Cardiac muscle cell (in vitro differentiated cells and primary cell): ENCODE results near the gene RNF186. TPM values are rescaled to one million over a fixed set of nuclear protein-coding genes. Genes with fewer than 3 reads are reported as not detected.
"Not testable (repeated sequence)": the region's sequence is repeated elsewhere in the genome, so short reads cannot be mapped to it uniquely, and the experiment has no call there.

Experiments
- DNase-seq, 2 donors: peaks; one replicate each; pipeline versions ENCODE4 v3.0.0 to v3.0.0-alpha.2; 2010 to 2017; ENCODE audit warnings: low read depth in 1 of 2, low spot score in 1 of 2
- H3K27ac ChIP-seq: fragments of 200-600 bp; sonication (generic); 2 replicates; pipeline ENCODE4 v1.5.1; 2016
- H3K27me3 ChIP-seq: fragments of 200-600 bp; sonication (generic); 2 replicates; pipeline ENCODE4 v1.6.0; 2016; ENCODE audit warnings: control low read depth
- H3K36me3 ChIP-seq: fragments of 200-600 bp; sonication (generic); 2 replicates; pipeline ENCODE4 v1.5.1; 2016; ENCODE audit warnings: control low read depth
- H3K4me1 ChIP-seq: fragments of 200-600 bp; sonication (generic); 2 replicates; pipeline ENCODE4 v1.8.1; 2017; ENCODE audit warnings: low read depth, mild to moderate bottlenecking, mixed run types
- H3K4me3 ChIP-seq: fragments of 200-600 bp; sonication (generic); 2 replicates; pipeline ENCODE4 v1.5.1; 2016; ENCODE audit warnings: mild to moderate bottlenecking
- H3K9me3 ChIP-seq: fragments of 200-600 bp; sonication (generic); 2 replicates; pipeline ENCODE4 v1.5.1; 2017; ENCODE audit warnings: low read depth, mild to moderate bottlenecking, control low read depth
- polyA plus RNA-seq: library from polyadenylated mRNA; unstranded; fragments of >200 nt; fragmentation: Nextera tagmentation; extraction: Ambion mirVana; gene quantifications from 2 replicates; pipeline ENCODE4 v1.2.1, GENCODE V29; 2016
- total RNA-seq: library from RNA; depleted of rRNA; stranded (reverse); fragments of >200 nt; gene quantifications from 2 replicates; pipeline ENCODE4 v1.2.3, GENCODE V29; 2016
- TF ChIP-seq, protein P1 (sequence below): IDR thresholded peaks from 2 replicates; pipeline ENCODE4 v1.5.1; 2012; ENCODE audit warnings: low read depth, mild to moderate bottlenecking, low read length

Gene RNF186
- total and polyA plus RNA-seq, 2 experiments from 2014 or later: not detected

DNA sequence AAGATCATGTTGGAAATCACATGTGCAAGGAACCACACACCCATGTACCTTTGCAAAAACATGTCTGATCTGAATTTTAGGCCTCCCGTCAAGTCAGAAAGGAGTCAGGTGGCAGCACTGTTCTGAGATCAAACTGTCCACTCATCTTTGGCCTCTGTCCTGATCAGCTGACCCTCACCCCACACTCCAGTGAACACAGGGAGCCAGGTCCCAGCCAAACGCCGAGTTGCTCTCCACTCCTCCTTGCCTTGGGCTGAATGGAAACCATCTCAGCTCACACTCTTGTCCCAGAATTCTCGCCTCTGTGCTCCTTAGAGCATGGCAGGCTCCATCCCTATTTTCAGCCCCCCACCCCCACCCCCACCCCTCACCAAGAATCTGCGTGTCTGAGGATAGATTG is 4.6 kb upstream of the RNF186 start:
- no peaks in the 10 kb centered on the region for H3K9me3 ChIP-seq
- no peaks in the 10 kb centered on the region for H3K36me3 ChIP-seq
- TF ChIP-seq, protein P1, sequence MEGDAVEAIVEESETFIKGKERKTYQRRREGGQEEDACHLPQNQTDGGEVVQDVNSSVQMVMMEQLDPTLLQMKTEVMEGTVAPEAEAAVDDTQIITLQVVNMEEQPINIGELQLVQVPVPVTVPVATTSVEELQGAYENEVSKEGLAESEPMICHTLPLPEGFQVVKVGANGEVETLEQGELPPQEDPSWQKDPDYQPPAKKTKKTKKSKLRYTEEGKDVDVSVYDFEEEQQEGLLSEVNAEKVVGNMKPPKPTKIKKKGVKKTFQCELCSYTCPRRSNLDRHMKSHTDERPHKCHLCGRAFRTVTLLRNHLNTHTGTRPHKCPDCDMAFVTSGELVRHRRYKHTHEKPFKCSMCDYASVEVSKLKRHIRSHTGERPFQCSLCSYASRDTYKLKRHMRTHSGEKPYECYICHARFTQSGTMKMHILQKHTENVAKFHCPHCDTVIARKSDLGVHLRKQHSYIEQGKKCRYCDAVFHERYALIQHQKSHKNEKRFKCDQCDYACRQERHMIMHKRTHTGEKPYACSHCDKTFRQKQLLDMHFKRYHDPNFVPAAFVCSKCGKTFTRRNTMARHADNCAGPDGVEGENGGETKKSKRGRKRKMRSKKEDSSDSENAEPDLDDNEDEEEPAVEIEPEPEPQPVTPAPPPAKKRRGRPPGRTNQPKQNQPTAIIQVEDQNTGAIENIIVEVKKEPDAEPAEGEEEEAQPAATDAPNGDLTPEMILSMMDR: no peak
- no peaks in the 10 kb centered on the region for H3K4me1 ChIP-seq
- no peaks in the 10 kb centered on the region for H3K27me3 ChIP-seq
- no peak for DNase-seq
- no peak overlapping the region for H3K27ac ChIP-seq
- no peak overlapping the region for H3K4me3 ChIP-seq

DNA sequence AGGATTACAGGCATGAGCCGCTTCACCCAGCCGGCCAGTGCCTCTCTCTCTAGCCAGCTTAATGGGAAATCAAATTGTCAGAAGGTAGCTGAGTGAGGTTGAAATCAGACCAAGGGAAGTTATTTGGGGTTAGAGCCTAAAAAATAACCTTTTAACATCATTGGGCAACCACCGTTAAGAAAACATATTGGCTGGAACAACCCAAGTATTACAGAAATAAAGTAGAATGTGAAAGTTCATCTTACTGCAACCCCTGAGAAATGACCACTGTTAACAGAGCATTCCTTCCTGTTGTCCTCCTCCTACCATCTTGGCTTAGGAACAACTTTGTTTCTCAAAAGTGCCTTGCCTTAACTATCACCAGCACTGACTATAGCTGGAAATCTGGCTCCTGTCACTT is 3.2 kb upstream of the RNF186 start:
- Histone ChIP-seq H3K9me3 (no peaks in the 10 kb centered on the region), H3K27me3 (no peaks in the 10 kb centered on the region), H3K36me3 (no peaks in the 10 kb centered on the region), H3K27ac (no peak overlapping the region), H3K4me1 (no peaks in the 10 kb centered on the region), H3K4me3 (no peak overlapping the region)
- no peak for DNase-seq
- TF ChIP-seq, protein P1: no peak

DNA sequence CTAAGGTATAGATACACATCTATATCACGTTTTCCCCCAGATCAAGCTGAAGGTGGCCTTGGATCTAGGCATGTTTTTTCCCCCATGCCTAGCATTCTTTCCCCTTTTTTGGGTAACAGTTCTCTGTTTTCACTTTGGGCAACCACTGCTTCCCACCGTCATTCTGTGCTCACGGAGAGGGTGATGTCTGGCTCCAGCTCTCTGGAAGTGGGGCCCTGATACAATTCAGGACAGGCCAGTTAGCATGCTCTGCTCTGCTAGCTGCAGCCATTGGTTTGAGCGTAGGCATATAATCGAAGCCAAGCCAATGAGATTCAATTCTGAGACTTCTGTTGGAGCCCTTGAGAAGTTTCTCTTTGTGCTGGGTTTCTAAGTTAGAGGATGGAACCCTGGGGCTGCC is 2.1 kb upstream of the RNF186 start:
- Histone ChIP-seq H3K27me3 (no peaks in the 10 kb centered on the region), H3K4me1 (no peaks in the 10 kb centered on the region), H3K4me3 (no peak overlapping the region), H3K36me3 (no peaks in the 10 kb centered on the region), H3K27ac (no peak overlapping the region), H3K9me3 (no peaks in the 10 kb centered on the region)
- DNase-seq: no peak
- TF ChIP-seq, protein P1: no peak

DNA sequence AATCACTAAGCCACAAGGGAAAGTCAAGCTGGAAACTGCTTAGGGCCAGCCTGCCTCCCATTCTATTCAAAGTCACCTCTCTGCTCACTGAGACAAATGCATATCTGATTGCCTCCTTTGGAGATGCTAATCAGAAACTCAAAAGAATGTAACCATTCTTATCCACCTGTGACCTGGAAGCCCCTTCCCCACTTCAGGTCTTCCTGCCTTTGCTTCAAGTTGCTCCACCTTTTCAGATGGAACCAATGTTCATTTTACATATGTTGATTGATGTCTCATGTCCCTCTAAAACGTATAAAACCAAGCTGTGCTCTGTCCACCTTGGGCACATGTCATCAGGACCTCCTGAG is 1.6 kb upstream of the RNF186 start:
- not testable (repeated sequence) for H3K27ac ChIP-seq, H3K27me3 ChIP-seq, H3K36me3 ChIP-seq, H3K4me1 ChIP-seq, H3K4me3 ChIP-seq, H3K9me3 ChIP-seq, DNase-seq

DNA sequence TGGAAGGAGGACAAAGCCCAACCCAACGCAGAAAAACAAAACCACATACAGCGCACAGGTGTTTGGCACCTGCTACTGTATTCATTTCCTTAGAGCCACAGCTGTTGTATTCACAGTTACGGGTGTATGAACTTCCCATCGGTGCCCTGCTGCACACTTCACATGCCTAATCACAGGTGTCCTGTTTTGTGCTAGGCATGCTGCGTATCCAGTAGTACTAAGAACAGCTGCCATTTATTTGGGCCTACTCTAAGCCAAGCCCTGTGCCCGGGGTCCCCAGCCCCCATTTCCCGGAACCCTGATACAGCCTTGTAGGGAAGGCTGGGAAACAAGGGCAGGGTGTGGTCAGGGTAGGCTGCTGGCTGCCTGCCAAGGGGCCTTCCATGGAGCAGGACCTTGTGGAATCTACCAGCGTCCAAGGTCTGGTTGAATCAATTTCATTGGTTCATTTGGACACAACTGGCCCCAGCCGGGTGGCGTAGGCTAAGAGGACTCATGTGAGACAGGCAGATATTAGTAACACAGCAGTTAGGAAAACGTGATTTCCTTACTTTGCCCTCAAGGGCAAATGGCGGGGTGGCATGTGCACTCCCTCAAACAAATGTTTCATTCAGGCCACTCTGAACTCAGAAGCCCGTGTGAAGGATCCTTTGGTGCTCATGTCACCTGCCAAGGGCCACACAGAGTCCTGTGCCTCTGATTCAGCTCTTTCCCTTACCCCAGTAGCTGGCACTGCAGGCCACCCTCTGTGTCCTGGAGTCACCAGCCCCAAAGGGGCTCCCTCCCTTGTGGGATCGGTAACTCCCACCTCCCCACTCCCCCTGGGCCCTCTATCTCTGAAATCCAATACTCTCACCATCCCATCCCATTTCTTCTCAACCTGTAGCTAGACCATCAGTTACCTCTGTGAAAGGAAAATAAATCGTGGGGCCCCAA is 986 bp upstream of the RNF186 start:
- Histone ChIP-seq H3K36me3 (no peaks in the 10 kb centered on the region), H3K27ac (no peak overlapping the region), H3K9me3 (no peaks in the 10 kb centered on the region), H3K27me3 (no peaks in the 10 kb centered on the region), H3K4me1 (no peaks in the 10 kb centered on the region), H3K4me3 (no peak overlapping the region)
- no peak for DNase-seq
- TF ChIP-seq, protein P1: no peak

DNA sequence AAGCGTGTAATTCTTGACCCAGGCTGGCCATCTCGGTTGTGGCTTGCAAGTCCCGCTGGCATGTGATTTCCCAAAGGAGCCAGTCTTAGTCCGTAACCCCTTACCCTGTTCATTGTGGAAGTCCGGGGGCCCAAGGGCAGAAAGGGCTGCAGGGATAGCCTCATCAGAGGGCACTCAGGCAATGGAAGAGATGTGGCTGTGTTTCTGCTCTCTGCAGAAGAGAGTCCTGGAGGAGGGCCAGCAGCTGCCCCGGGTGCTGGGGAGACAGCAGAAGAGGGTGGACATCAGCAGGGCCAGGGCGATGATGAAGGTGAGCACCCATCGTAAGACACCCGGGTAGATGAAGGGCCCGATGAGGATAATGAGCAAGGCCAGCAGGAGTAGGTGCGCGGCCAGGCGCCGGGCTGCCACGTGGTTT is 830 bp downstream of the RNF186 start:
- H3K4me3 ChIP-seq: no peak overlapping the region
- H3K36me3 ChIP-seq: no peaks in the 10 kb centered on the region
- H3K27me3 ChIP-seq: no peaks in the 10 kb centered on the region
- TF ChIP-seq, protein P1: no peak
- DNase-seq: no peak
- no peaks in the 10 kb centered on the region for H3K9me3 ChIP-seq
- H3K27ac ChIP-seq: no peak overlapping the region
- no peaks in the 10 kb centered on the region for H3K4me1 ChIP-seq
